PFSK-1 (cell line): ENCODE results near the gene CORO1C.

ENCODE experiments used
- FOXP2 ChIP-seq: optimal IDR thresholded peaks from 2 replicates; pipeline ENCODE3; 2011; ENCODE audit warnings: borderline replicate concordance, control low read depth, inconsistent platforms; ENCODE audit not compliant: insufficient read depth; ENCODE audit errors: extremely low read length, extremely low read depth
- POLR2AphosphoS5 ChIP-seq: IDR thresholded peaks from 2 replicates; pipeline ENCODE4 v1.6.1; 2012; ENCODE audit warnings: low read depth, mild to moderate bottlenecking, control low read depth, low read length, moderate library complexity
- SIN3A ChIP-seq: IDR thresholded peaks from 2 replicates; pipeline ENCODE4 v1.6.1; 2012; ENCODE audit warnings: mild to moderate bottlenecking, low read length, moderate library complexity, borderline replicate concordance; ENCODE audit not compliant: insufficient read depth
- TAF1 ChIP-seq: IDR thresholded peaks from 2 replicates; pipeline ENCODE4 v1.6.1; 2012; ENCODE audit warnings: low read length, control low read depth, borderline replicate concordance; ENCODE audit not compliant: insufficient read depth
- TF ChIP-seq, protein P1 (sequence below), 2 experiments: IDR thresholded peaks; 2 replicates each; pipeline versions ENCODE4 v1.6.1 to v1.8.0; 2011 to 2012; ENCODE audit warnings: low read depth in 2 of 2, low read length in 2 of 2, control low read depth in 1 of 2, inconsistent platforms in 1 of 2, mild to moderate bottlenecking in 1 of 2, moderate library complexity in 1 of 2; ENCODE audit not compliant: insufficient read depth in 1 of 2

CORO1C gene

DNA sequence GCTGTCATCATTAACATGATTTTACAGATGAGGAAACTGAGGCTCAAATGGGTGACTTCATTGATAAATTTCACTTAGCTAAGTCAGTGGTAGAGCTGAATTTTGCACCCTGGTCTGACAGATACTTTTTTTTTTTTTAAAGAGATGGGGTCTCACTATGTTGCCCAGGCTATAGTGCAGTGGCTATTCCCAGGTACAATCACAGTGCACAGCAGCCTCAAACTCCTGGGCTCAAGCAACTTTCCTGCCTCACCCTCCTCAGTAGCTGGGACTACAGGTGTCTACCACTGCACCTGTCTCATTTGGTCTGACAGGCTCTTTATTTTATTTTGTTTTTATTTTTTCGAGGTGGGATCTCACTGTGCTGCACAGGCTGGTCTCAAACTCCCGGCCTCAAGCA lies 24.2 kb upstream of the CORO1C start:
- TF ChIP-seq TAF1 (no peak), SIN3A (no peak), FOXP2 (no peak), POLR2AphosphoS5 (no peak)
- TF ChIP-seq, protein P1, sequence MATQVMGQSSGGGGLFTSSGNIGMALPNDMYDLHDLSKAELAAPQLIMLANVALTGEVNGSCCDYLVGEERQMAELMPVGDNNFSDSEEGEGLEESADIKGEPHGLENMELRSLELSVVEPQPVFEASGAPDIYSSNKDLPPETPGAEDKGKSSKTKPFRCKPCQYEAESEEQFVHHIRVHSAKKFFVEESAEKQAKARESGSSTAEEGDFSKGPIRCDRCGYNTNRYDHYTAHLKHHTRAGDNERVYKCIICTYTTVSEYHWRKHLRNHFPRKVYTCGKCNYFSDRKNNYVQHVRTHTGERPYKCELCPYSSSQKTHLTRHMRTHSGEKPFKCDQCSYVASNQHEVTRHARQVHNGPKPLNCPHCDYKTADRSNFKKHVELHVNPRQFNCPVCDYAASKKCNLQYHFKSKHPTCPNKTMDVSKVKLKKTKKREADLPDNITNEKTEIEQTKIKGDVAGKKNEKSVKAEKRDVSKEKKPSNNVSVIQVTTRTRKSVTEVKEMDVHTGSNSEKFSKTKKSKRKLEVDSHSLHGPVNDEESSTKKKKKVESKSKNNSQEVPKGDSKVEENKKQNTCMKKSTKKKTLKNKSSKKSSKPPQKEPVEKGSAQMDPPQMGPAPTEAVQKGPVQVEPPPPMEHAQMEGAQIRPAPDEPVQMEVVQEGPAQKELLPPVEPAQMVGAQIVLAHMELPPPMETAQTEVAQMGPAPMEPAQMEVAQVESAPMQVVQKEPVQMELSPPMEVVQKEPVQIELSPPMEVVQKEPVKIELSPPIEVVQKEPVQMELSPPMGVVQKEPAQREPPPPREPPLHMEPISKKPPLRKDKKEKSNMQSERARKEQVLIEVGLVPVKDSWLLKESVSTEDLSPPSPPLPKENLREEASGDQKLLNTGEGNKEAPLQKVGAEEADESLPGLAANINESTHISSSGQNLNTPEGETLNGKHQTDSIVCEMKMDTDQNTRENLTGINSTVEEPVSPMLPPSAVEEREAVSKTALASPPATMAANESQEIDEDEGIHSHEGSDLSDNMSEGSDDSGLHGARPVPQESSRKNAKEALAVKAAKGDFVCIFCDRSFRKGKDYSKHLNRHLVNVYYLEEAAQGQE (IDR thresholded peaks at IDR 0.05; ENCODE audit: insufficient read depth in 1 of 2, low read depth in 2 of 2, low read length in 2 of 2), result no peak

DNA sequence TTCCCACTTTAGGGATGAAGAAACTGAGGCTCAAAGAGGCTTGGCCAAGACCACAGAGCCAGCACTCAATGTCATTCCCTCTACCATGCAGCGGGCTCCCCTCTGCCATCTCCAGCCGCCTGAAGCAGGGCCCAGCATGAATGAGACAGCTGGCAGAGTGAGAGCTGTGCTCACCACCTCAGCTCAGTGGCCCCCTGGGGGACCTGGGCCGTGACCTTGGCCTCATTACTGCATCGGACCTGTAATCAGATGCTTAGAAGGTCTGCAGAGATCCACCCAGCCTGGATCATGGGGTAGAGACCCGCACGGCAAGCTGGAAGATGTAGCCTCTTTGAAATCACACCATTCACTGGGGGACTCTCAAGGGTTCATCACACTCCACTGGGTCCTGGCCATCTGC lies 22.7 kb upstream of the CORO1C start:
- no peak for TF ChIP-seq POLR2AphosphoS5
- TF ChIP-seq SIN3A, result no peak
- TF ChIP-seq TAF1, result no peak
- TF ChIP-seq, protein P1 (IDR thresholded peaks at IDR 0.05; ENCODE audit: insufficient read depth in 1 of 2, low read depth in 2 of 2, low read length in 2 of 2), result no peak

DNA sequence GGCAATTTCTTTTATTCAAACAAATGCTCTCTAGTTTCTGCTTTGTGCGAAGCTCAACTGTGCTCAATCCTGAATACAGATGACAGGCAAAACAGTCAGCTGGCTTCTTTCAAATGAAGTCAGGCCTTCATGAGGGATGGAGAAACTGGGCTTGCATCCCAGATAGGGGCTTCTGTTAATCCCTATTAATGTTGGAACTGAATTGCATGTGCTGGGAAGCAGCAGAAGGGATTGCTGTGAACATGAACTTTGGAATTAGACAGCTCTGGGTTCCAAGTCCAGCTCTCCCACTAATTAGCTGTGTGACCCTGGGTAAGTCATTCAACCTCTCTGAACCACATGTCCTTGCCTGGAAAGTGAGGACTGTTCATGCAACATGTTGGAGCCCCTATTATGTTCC lies 21.1 kb upstream of the CORO1C start:
- no peak for TF ChIP-seq TAF1
- no peak for TF ChIP-seq SIN3A
- TF ChIP-seq POLR2AphosphoS5, result no peak
- TF ChIP-seq, protein P1 (IDR thresholded peaks at IDR 0.05; ENCODE audit: insufficient read depth in 1 of 2, low read depth in 2 of 2, low read length in 2 of 2), result no peak

DNA sequence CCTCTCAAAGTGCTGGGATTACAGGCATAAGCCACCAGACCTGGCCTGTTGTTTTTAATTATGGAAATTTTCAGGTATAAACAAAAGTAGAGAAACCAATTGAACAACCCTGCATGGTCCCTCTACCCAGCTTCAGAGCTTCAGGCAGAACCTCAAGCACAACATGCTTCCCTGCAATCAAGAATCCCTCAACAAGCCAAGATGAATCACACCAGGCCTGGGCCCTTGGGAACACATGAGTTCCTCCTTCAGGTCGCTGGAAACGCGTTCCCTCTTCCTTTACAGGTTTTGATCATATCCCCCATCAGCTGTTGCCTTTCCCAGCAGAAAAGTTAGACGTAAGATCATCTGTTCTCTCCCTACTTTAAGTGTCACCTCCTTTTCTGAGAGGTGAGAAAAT lies 20.5 kb upstream of the CORO1C start:
- TF ChIP-seq, protein P1 (IDR thresholded peaks at IDR 0.05; ENCODE audit: insufficient read depth in 1 of 2, low read depth in 2 of 2, low read length in 2 of 2), result no peak
- no peak for TF ChIP-seq FOXP2
- no peak for TF ChIP-seq TAF1
- no peak for TF ChIP-seq POLR2AphosphoS5
- no peak for TF ChIP-seq SIN3A

DNA sequence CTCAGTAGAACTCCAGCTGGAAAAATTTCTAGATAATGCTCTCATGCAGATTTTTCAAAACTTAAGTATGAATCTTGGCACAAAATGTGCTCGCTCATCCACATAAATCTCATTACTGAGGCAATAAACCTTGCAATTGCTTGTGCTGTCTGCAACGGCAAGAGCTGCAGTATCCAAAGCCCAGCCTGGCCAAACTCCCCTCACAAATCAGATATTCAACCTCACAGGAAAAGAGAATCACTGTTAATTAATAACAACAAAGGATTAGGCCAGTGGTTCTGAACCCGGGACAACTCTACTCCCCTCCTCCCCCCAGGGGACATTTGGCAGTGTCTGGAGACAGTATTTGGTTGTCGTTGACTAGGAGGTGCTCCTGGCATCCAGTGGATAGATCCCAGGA lies 19.2 kb upstream of the CORO1C start:
- no peak for TF ChIP-seq SIN3A
- no peak for TF ChIP-seq POLR2AphosphoS5
- no peak for TF ChIP-seq FOXP2
- TF ChIP-seq TAF1, result no peak
- TF ChIP-seq, protein P1 (IDR thresholded peaks at IDR 0.05; ENCODE audit: insufficient read depth in 1 of 2, low read depth in 2 of 2, low read length in 2 of 2), result no peak
